ENCODE data around the gene KRT71. TPM values are rescaled to one million over a fixed set of nuclear protein-coding genes. Genes with fewer than 3 reads are reported as not detected.

Gene KRT71
- total and polyA plus RNA-seq, 2 of the 8 experiments (the other 6 are each of a cell fraction or from before 2014, with no cell fraction given): not detected

DNA sequence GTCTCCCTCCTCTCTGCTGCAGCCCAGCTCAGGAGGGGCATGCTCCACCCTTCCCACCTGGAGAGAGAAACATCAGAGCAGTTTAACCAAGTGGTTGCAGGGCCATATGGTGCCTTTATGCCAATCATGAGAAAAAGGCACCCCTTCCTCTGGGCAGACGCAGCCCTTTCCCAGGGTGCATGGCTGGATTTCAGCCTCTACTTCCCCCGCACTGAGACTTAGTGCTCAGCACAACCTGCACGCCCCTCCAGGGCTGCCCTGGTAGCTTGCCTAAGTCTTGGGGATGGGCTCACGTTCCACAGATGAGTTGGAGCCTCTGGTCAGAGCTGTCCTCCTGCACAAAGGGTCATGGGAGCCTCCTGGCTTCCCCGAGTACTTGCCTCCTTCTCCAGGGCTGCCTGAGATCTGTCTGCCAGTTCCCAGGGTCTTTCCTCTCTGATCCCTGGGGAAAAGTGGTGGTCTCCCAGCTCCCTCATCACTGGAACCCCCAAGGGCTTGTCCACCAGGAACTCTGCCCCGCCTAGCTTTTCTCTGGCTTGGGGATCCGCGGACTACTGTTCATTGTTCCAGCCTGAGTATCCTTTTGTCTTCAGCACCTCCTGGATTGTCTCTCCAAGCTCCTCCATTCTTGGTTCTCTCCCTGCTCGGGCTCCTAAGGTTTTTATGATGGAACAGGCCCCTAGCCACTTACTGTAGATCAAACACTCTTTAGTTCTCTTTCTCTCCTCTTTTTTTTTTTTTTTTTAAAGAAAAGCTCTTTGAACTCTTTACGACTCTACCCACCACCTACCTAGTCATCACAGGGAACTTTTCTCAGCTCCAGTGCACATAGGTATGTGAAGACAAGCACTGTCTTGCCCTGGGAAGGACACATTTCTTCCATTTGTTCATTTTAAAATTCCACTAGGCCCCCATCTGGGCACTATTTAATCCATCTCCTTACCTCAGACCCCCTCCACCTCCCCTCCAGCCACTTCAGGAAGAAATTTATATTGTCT lies 26.8 kb upstream of the KRT71 start:
- H3K23me2 ChIP-seq (ENCODE audit: low read depth, low read length): no peaks in the 10 kb centered on the region
- POLR2A ChIA-PET (ENCODE audit: partially characterized antibody): interaction anchor here (0.6 kb wide), 1 partner anchor 1605 kb away, joined by 3 read pairs; no protein-coding TSS in a partner anchor
- no peak for FAIRE-seq

More for the DNA sequence above, 26.8 kb upstream of the KRT71 start:
- no peaks in the 10 kb centered on the region for H4K20me1 ChIP-seq (replicated peaks in 1 of 2; ENCODE audit: control insufficient read depth in 1 of 2, insufficient read depth in 2 of 2, low read length in 2 of 2)
- TF ChIP-seq CHD1 (IDR thresholded peaks at IDR 0.05; ENCODE audit: low read depth, low read length) (no peak), USF2 (IDR thresholded peaks at IDR 0.05; ENCODE audit: low read length) (no peak), EZH2 (IDR thresholded peaks at IDR 0.05; ENCODE audit: low read depth, low read length, severe bottlenecking) (no peak), KDM5A (IDR thresholded peaks at IDR 0.05; ENCODE audit: low read length) (no peak), CEBPB (IDR thresholded peaks at IDR 0.05; ENCODE audit: low read depth, low read length) (no peak), BCL11A (IDR thresholded peaks at IDR 0.05; ENCODE audit: low read depth in 2 of 2, low read length in 2 of 2) (no peak), POLR2A (IDR thresholded peaks at IDR 0.05; ENCODE audit: control extremely low read depth in 1 of 2, low read depth in 2 of 2, low read length in 2 of 2) (no peak), CHD2 (IDR thresholded peaks at IDR 0.05; ENCODE audit: low read length) (no peak), JUND (IDR thresholded peaks at IDR 0.05; ENCODE audit: low read length) (no peak), ZNF274 (IDR thresholded peaks at IDR 0.05; ENCODE audit: borderline replicate concordance, extremely low read depth, low read length) (no peak), SRF (IDR thresholded peaks at IDR 0.05; ENCODE audit: low read depth, low read length) (no peak), SP4 (IDR thresholded peaks at IDR 0.05; ENCODE audit: low read length) (no peak)
- no peak overlapping the region; the same call in 1 of the 2 replicates for H2BK5ac ChIP-seq (ENCODE audit: low read depth, low read length)
- H2BK15ac ChIP-seq (ENCODE audit: low read length): no peak overlapping the region
- H3K9ac ChIP-seq (replicated peaks in 1 of 4; ENCODE audit: extremely low read depth in 1 of 4, low read depth in 3 of 4, low read length in 3 of 4): no peak overlapping the region
- no peaks in the 10 kb centered on the region for H3K9me3 ChIP-seq (ENCODE audit: insufficient read depth in 2 of 2, low read depth in 1 of 2, low read length in 1 of 2)
- 89% methylated on average over 9 of the region's 10 CpGs; no CpG with 5 or more reads in 1 of the 2 experiments for WGBS, 2 experiments (ENCODE audit: extremely low coverage in 1 of 2, insufficient coverage in 1 of 2, insufficient read length in 1 of 2, insufficient replicate concordance in 2 of 2, low coverage in 1 of 2, low lambda C conversion rate in 2 of 2, missing lambda C conversion rate in 1 of 2)
- H2BK20ac ChIP-seq (ENCODE audit: low read length): no peak overlapping the region
- no peaks in the 10 kb centered on the region for H3K36me3 ChIP-seq (ENCODE audit: control insufficient read depth in 2 of 4, insufficient read depth in 4 of 4, low read length in 3 of 4)
- H3K23ac ChIP-seq (ENCODE audit: insufficient read length): no peak overlapping the region
- no peak overlapping the region for H3K56ac ChIP-seq (replicated peaks; ENCODE audit: insufficient read length, low read depth, low read length)
- CTCF ChIA-PET (ENCODE audit: partially characterized antibody): interaction anchor here (0.7 to 23.2 kb wide), 18 partner anchors 9 to 432 kb away, joined by 3 to 502 read pairs (median 4); no protein-coding TSS in a partner anchor
- H3K18ac ChIP-seq (ENCODE audit: extremely low read depth, low read length): no peak overlapping the region
- H3K4me2 ChIP-seq (ENCODE audit: insufficient read depth in 1 of 2, low read depth in 2 of 2, low read length in 2 of 2): no peak overlapping the region
- peak overlapping the region; percentile 19; the same call in 1 of the 2 replicates for H4K8ac ChIP-seq (ENCODE audit: extremely low read depth, insufficient read depth, low read length)
- H3K79me1 ChIP-seq (ENCODE audit: low read depth, low read length): no peaks in the 10 kb centered on the region
- no peak overlapping the region for H2BK120ac ChIP-seq (replicated peaks; ENCODE audit: low read depth, low read length)
- no peaks in the 10 kb centered on the region for H3K79me2 ChIP-seq (ENCODE audit: control insufficient read depth in 1 of 2, insufficient read depth in 2 of 2, low read length in 2 of 2)
- no peak for DNase-seq (ENCODE audit: low read depth in 1 of 2, low spot score in 2 of 2)
- H3K4me1 ChIP-seq (replicated peaks in 1 of 4; ENCODE audit: control insufficient read depth in 3 of 4, insufficient read depth in 4 of 4, low read length in 3 of 4): no peaks in the 10 kb centered on the region
- no peak overlapping the region for H3K14ac ChIP-seq (ENCODE audit: insufficient read length)
- no peak overlapping the region for H4K5ac ChIP-seq (ENCODE audit: insufficient read length, low read depth, low read length)
- H3K27ac ChIP-seq (ENCODE audit: low read depth, low read length): no peak overlapping the region
- no peak overlapping the region for H2AK5ac ChIP-seq (ENCODE audit: low read depth, low read length)
- H2BK12ac ChIP-seq (ENCODE audit: low read depth, low read length): no peak overlapping the region
- H3K4me3 ChIP-seq (ENCODE audit: extremely low read depth in 1 of 4, insufficient read depth in 2 of 4, low read depth in 3 of 4, low read length in 4 of 4): no peak overlapping the region
- no peak overlapping the region for H2AFZ ChIP-seq (ENCODE audit: low read length)
- no peak overlapping the region for H4K91ac ChIP-seq (replicated peaks; ENCODE audit: insufficient read length, low read length)
- H3K4ac ChIP-seq (replicated peaks; ENCODE audit: insufficient read length, low read depth, low read length): no peak overlapping the region
- no peaks in the 10 kb centered on the region for H3K27me3 ChIP-seq (replicated peaks in 1 of 4; ENCODE audit: control insufficient read depth in 3 of 4, extremely low read depth in 1 of 4, insufficient read depth in 3 of 4, low read length in 3 of 4)

All from H1 (cell line).